HCT116 (cell line): ENCODE data around the gene KCNK6. TPM values are rescaled to one million over a fixed set of nuclear protein-coding genes. Genes with fewer than 3 reads are reported as not detected.

Experiments
- ATAC-seq: fragments of 200-7000 bp; cut with Tn5 transposase; 2 replicates; pipeline ENCODE4 v1.9.1; 2020; ENCODE audit warnings: mild to moderate bottlenecking, moderate library complexity
- BruUV-seq: library from RNA; stranded (reverse); fragments of 400-500 nt; replicated peaks from 2 replicates; lab custom pipeline; 2021; lab: Mats Ljungman, UMichigan
- CTCF ChIA-PET: fragments of 300-600 bp; sonication (Branson Sonifier 250); formaldehyde crosslinking; loops from one replicate; lab custom pipeline; 2021; ENCODE audit warnings: antibody characterized with exemption; lab: Charles Lee
- POLR2A ChIA-PET: fragments of 300-600, 350-600 bp; sonication (Branson Sonifier 250); formaldehyde crosslinking; loops from one replicate; lab custom pipeline; 2021; ENCODE audit warnings: antibody characterized with exemption; lab: Charles Lee
- RAD21 ChIA-PET, 2 experiments: fragments of 300-600 bp; sonication (Branson Sonifier 250); formaldehyde crosslinking; loops; one replicate each; lab custom pipeline; 2023; ENCODE audit warnings: low total read pairs in 2 of 2; ENCODE audit not compliant: uncharacterized antibody in 2 of 2, unreplicated experiment in 2 of 2, low non-redundant PET in 1 of 2; lab: Charles Lee
- DNase-seq: peaks from one replicate; pipeline ENCODE4 v3.0.0-alpha.2; 2010; ENCODE audit warnings: low read depth, low spot score
- H2AFZ ChIP-seq: fragments of 200-600 bp; shearing (Covaris generic), sonication (generic); 2 replicates; pipeline ENCODE4 v1.6.1; 2017; ENCODE audit warnings: low read depth, mixed run types, mixed read lengths, antibody characterized with exemption, low read length; ENCODE audit not compliant: poor library complexity, severe bottlenecking
- H3K27ac ChIP-seq: 2 replicates; pipeline ENCODE4 v1.5.1; 2012; ENCODE audit warnings: low read depth, low read length
- H3K27me3 ChIP-seq: fragments of 200-600 bp; sonication (generic); 2 replicates; pipeline ENCODE4 v1.6.1; 2016; ENCODE audit warnings: mixed run types, low read length, mixed read lengths; ENCODE audit not compliant: insufficient read depth
- H3K36me3 ChIP-seq, 2 experiments: fragments of 200-500 bp in 1 of 2; fragments of 200-600 bp in 1 of 2; sonication (Bioruptor generic) in 1 of 2; sonication (generic) in 1 of 2; 2 replicates each; pipeline versions ENCODE4 v1.5.1 to v1.6.1; 2014 to 2016; ENCODE audit warnings: low read length in 2 of 2, inconsistent platforms in 1 of 2, mixed read lengths in 1 of 2, mixed run types in 1 of 2; ENCODE audit not compliant: insufficient read depth in 2 of 2, control insufficient read depth in 1 of 2
- H3K4me1 ChIP-seq, 2 experiments: fragments of 200-600 bp in 1 of 2; sonication (generic) in 1 of 2; 2 replicates each; pipeline versions ENCODE4 v1.5.1 to v1.6.1; 2012 to 2017; ENCODE audit warnings: low read length in 2 of 2, inconsistent platforms in 1 of 2, mild to moderate bottlenecking in 1 of 2, mixed read lengths in 1 of 2, mixed run types in 1 of 2, moderate library complexity in 1 of 2; ENCODE audit not compliant: insufficient read depth in 2 of 2, control insufficient read depth in 1 of 2
- H3K4me2 ChIP-seq: fragments of 200-600 bp; sonication (generic); 2 replicates; pipeline ENCODE4 v1.6.1; 2017; ENCODE audit warnings: mixed run types, low read length, mixed read lengths
- H3K4me3 ChIP-seq, 2 experiments: fragments of 200-600 bp in 1 of 2; sonication (generic) in 1 of 2; replicated peaks in 1 of 2; 2 replicates each; pipeline ENCODE4 v1.5.1; 2011 to 2016; ENCODE audit warnings: low read length in 2 of 2, control low read depth in 1 of 2, low read depth in 1 of 2, mild to moderate bottlenecking in 1 of 2, mixed read lengths in 1 of 2, mixed run types in 1 of 2
- H3K79me2 ChIP-seq: fragments of 200-600 bp; sonication (generic); 2 replicates; pipeline ENCODE4 v1.6.1; 2017; ENCODE audit warnings: mild to moderate bottlenecking, mixed run types, low read length, moderate library complexity, mixed read lengths; ENCODE audit not compliant: insufficient read depth
- H3K9ac ChIP-seq: fragments of 200-600 bp; sonication (generic); 2 replicates; pipeline ENCODE4 v1.6.1; 2016; ENCODE audit warnings: low read length, mixed read lengths
- H3K9me2 ChIP-seq: fragments of 200-600 bp; sonication (generic), shearing (Covaris generic); 2 replicates; pipeline ENCODE4 v1.6.1; 2017; ENCODE audit warnings: mixed run types, mild to moderate bottlenecking, moderate library complexity; ENCODE audit not compliant: insufficient read depth
- H3K9me3 ChIP-seq, 2 experiments: fragments of 200-500 bp in 1 of 2; fragments of 200-600 bp in 1 of 2; sonication (Bioruptor generic) in 1 of 2; sonication (generic) in 1 of 2; 2 replicates each; pipeline ENCODE4 v1.6.1; 2014 to 2017; ENCODE audit warnings: low read length in 2 of 2, mixed read lengths in 2 of 2, inconsistent platforms in 1 of 2, low read depth in 1 of 2, mild to moderate bottlenecking in 1 of 2, mixed run types in 1 of 2, moderate library complexity in 1 of 2; ENCODE audit not compliant: control insufficient read depth in 1 of 2, insufficient read depth in 1 of 2
- H4K20me1 ChIP-seq: fragments of 200-600 bp; sonication (generic), shearing (Covaris generic); 2 replicates; pipeline ENCODE4 v1.6.1; 2017; ENCODE audit warnings: mixed run types, mild to moderate bottlenecking, moderate library complexity; ENCODE audit not compliant: insufficient read depth
- ATF3 ChIP-seq: IDR thresholded peaks from 2 replicates; pipeline ENCODE4 v1.6.1; 2012
- CBX3 ChIP-seq: IDR thresholded peaks from 2 replicates; pipeline ENCODE4 v1.6.1; 2012; ENCODE audit warnings: low read depth
- CEBPB ChIP-seq: IDR thresholded peaks from 2 replicates; pipeline ENCODE4 v1.6.1; 2012; ENCODE audit warnings: low read depth
- CTCF ChIP-seq, 3 experiments: fragments of 200-600 bp in 1 of 3; sonication (generic) in 1 of 3; IDR thresholded peaks in 2 of 3; conservative IDR thresholded peaks in 1 of 3; 2 replicates each; pipeline ENCODE4 v1.5.1; 2012 to 2017; ENCODE audit warnings: low read depth in 2 of 3, low read length in 2 of 3, antibody characterized with exemption in 1 of 3, borderline replicate concordance in 1 of 3, control low read depth in 1 of 3, mild to moderate bottlenecking in 1 of 3, mixed read lengths in 1 of 3, mixed run types in 1 of 3, moderate library complexity in 1 of 3; ENCODE audit not compliant: insufficient read depth in 1 of 3
- EGR1 ChIP-seq: IDR thresholded peaks from 2 replicates; pipeline ENCODE4 v1.6.1; 2012; ENCODE audit warnings: low read depth
- ELF1 ChIP-seq: IDR thresholded peaks from 2 replicates; pipeline ENCODE4 v1.6.1; 2012; ENCODE audit warnings: low read depth, borderline replicate concordance
- EZH2 ChIP-seq: fragments of 200-600 bp; sonication (generic); IDR thresholded peaks from 2 replicates; pipeline ENCODE4 v1.6.1; 2017; ENCODE audit warnings: antibody characterized with exemption, mixed run types
- JUND ChIP-seq: IDR thresholded peaks from 2 replicates; pipeline ENCODE4 v1.6.1; 2012
- MAX ChIP-seq: IDR thresholded peaks from 2 replicates; pipeline ENCODE4 v1.6.1; 2012
- POLR2A ChIP-seq: IDR thresholded peaks from 2 replicates; pipeline ENCODE4 v1.7.0; 2011; ENCODE audit warnings: borderline replicate concordance; ENCODE audit not compliant: insufficient read depth, insufficient read length; ENCODE audit errors: extremely low read depth
- RAD21 ChIP-seq: IDR thresholded peaks from 2 replicates; pipeline ENCODE4 v1.6.1; 2012; ENCODE audit warnings: low read depth, mild to moderate bottlenecking
- REST ChIP-seq: IDR thresholded peaks from 2 replicates; pipeline ENCODE4 v1.6.1; 2012; ENCODE audit warnings: low read depth
- SIN3A ChIP-seq: IDR thresholded peaks from 2 replicates; pipeline ENCODE4 v1.6.1; 2012; ENCODE audit warnings: low read depth
- SP1 ChIP-seq: IDR thresholded peaks from 2 replicates; pipeline ENCODE4 v1.6.1; 2012; ENCODE audit warnings: low read depth
- SRF ChIP-seq: IDR thresholded peaks from 2 replicates; pipeline ENCODE4 v1.6.1; 2012; ENCODE audit warnings: low read depth
- TCF7L2 ChIP-seq: IDR thresholded peaks from 2 replicates; pipeline ENCODE4 v1.7.0; 2011; ENCODE audit warnings: borderline replicate concordance, inconsistent platforms; ENCODE audit not compliant: insufficient read depth, insufficient read length; ENCODE audit errors: extremely low read depth
- YY1 ChIP-seq: IDR thresholded peaks from 2 replicates; pipeline ENCODE4 v1.6.1; 2011; ENCODE audit warnings: low read length, low read depth, moderate library complexity, mild to moderate bottlenecking; ENCODE audit not compliant: insufficient replicate concordance; ENCODE audit errors: extremely low read depth
- ZBTB33 ChIP-seq: IDR thresholded peaks from 2 replicates; pipeline ENCODE4 v1.6.1; 2011; ENCODE audit warnings: mild to moderate bottlenecking, low read length, moderate library complexity; ENCODE audit not compliant: insufficient replicate concordance; ENCODE audit errors: extremely low read depth
- ZFX ChIP-seq: fragments of 450-650 bp; IDR thresholded peaks from 2 replicates; pipeline ENCODE4 v1.6.1; 2017
- ZNF274 ChIP-seq: fragments of 200-500 bp; sonication (Bioruptor generic); IDR thresholded peaks from 2 replicates; pipeline ENCODE4 v1.6.1; 2014; ENCODE audit warnings: mild to moderate bottlenecking, low read depth, low read length, inconsistent platforms
- intact Hi-C: fragments of 100-400 bp; cut with micrococcal nuclease; formaldehyde crosslinking; loops from 2 replicates; pipeline ENCODE4 v1.10.0; 2022
- total RNA-seq: library from RNA; stranded (reverse); gene quantifications from one replicate; pipeline ENCODE4 v1.2.1, GENCODE V29; 2021; ENCODE audit not compliant: unreplicated experiment

Gene KCNK6
- total RNA-seq, 1 experiment from 2014 or later = 11.0 TPM

GRCh38 chr19:38321646-38322196, 2.1 kb downstream of the KCNK6 start:
- peaks cover 30% of the 10 kb centered on the region for H3K79me2 ChIP-seq
- no peaks in the 10 kb centered on the region for H3K9me3 ChIP-seq
- POLR2A ChIA-PET = interaction anchor here (1.0 kb wide), 1 partner anchor 57 kb away, joined by 4 read pairs; the partner anchor contains the start of gene SPINT2
- no peak for ATAC-seq
- H3K27ac ChIP-seq = peak overlapping the region; percentile 12; the same call in 1 of the 2 replicates
- BruUV-seq = no TSS peak
- peak overlapping the region; percentile 90 for H3K4me2 ChIP-seq
- no peak overlapping the region for H3K4me3 ChIP-seq
- no peaks in the 10 kb centered on the region for H3K9me2 ChIP-seq
- H3K4me1 ChIP-seq = peaks cover 8 to 34% of the 10 kb centered on the region in 2 experiments
- intact Hi-C loops = no loop called here
- H3K36me3 ChIP-seq = peaks cover 5 to 7% of the 10 kb centered on the region in 2 experiments; a peak in 2 of 4 replicates
- no peak for DNase-seq
- no peaks in the 10 kb centered on the region for H3K27me3 ChIP-seq
- CTCF ChIA-PET = no interaction called here
- RAD21 ChIA-PET = no interaction called here
- H4K20me1 ChIP-seq = no peaks in the 10 kb centered on the region
- H2AFZ ChIP-seq = no peak overlapping the region
- peak overlapping the region; percentile 78; the same call in 1 of the 2 replicates for H3K9ac ChIP-seq
- TF ChIP-seq SRF (no peak), ZNF274 (no peak), SP1 (no peak), EGR1 (no peak), REST (no peak), JUND (no peak), TCF7L2 (no peak), RAD21 (no peak), POLR2A (no peak), CEBPB (no peak), ELF1 (no peak), ATF3 (no peak), SIN3A (no peak), YY1 (no peak), ZFX (no peak), EZH2 (no peak), ZBTB33 (no peak), CTCF (IDR thresholded peaks at IDR 0.05 in 2 of 3, conservative IDR thresholded peaks at IDR 0.05 in 1 of 3; ENCODE audit: borderline replicate concordance in 1 of 3, insufficient read depth in 1 of 3, low read depth in 2 of 3, low read length in 2 of 3) (no peak), CBX3 (no peak), MAX (no peak)
